GM10248 (cell line): ENCODE results near the gene KRT6B.

Source experiments
- CTCF ChIA-PET: fragments of 300-600 bp; sonication (Branson Sonifier 250); formaldehyde crosslinking; extraction: SDS; loops from one replicate; lab custom pipeline; 2021; ENCODE audit warnings: antibody characterized with exemption; lab: Yijun Ruan, JAX
- POLR2A ChIA-PET: fragments of 350-650 bp; sonication (Branson Sonifier 250); formaldehyde crosslinking; extraction: SDS; loops from one replicate; lab custom pipeline; 2020; ENCODE audit warnings: antibody characterized with exemption; lab: Yijun Ruan, JAX
- DNase-seq: peaks from one replicate; pipeline ENCODE4 v3.0.0; 2012; ENCODE audit errors: extremely low spot score
- CTCF ChIP-seq: IDR thresholded peaks from 2 replicates; pipeline ENCODE4 v1.5.1; 2012; ENCODE audit warnings: mild to moderate bottlenecking, low read depth; ENCODE audit errors: extremely low read depth, missing control alignments, control extremely low read depth

The KRT6B gene

GRCh38 chr12:52407918-52408317 lies 44.0 kb downstream of the KRT6B start:
- no peak for TF ChIP-seq CTCF
- POLR2A ChIA-PET = no interaction called here
- CTCF ChIA-PET = no interaction called here

GRCh38 chr12:52405922-52406385 lies 46.0 kb downstream of the KRT6B start, which contains the start of gene KRT82:
KRT82 (minus strand) TSS chr12:52406335; CDS start chr12:52406277, 58 bp downstream.
- DNase-seq = no peak
- ChIA-PET CTCF (no interaction called here), POLR2A (no interaction called here)
- TF ChIP-seq CTCF = no peak

More at GRCh38 chr12:52407918-52408317, 44.0 kb downstream of the KRT6B start:
- no peak for DNase-seq

- no peak for TF ChIP-seq CTCF
- CTCF ChIA-PET = interaction anchor here (1.0 to 2.4 kb wide), 3 partner anchors 9 to 32 kb away, joined by 4 to 7 read pairs (median 4); no protein-coding TSS in a partner anchor
- DNase-seq = no peak
- POLR2A ChIA-PET = no interaction called here
Observed at GRCh38 chr12:52404951-52405350, 47.0 kb downstream of the KRT6B start.

GRCh38 chr12:52403561-52403960 lies 48.4 kb downstream of the KRT6B start:
- ChIA-PET CTCF (interaction anchor here (1.1 to 2.4 kb wide), 3 partner anchors 11 to 31 kb away, joined by 3 to 7 read pairs (median 4); no protein-coding TSS in a partner anchor), POLR2A (no interaction called here)
- no peak for DNase-seq
- TF ChIP-seq CTCF = no peak

GRCh38 chr12:52402873-52403540 lies 48.9 kb downstream of the KRT6B start:
- no peak for DNase-seq
- CTCF ChIA-PET = interaction anchor here (1.1 to 2.4 kb wide), 2 partner anchors 12 to 30 kb away, joined by 3 to 7 read pairs; no protein-coding TSS in a partner anchor
- POLR2A ChIA-PET = no interaction called here
- TF ChIP-seq CTCF = no peak

GRCh38 chr12:52402377-52402776 lies 49.6 kb downstream of the KRT6B start:
- ChIA-PET POLR2A (no interaction called here), CTCF (interaction anchor here (1.6 to 2.4 kb wide), 2 partner anchors 11 to 30 kb away, joined by 3 to 7 read pairs; no protein-coding TSS in a partner anchor)
- TF ChIP-seq CTCF = no peak

More at GRCh38 chr12:52402377-52402776, 49.6 kb downstream of the KRT6B start:
- DNase-seq = no peak
